Activated gamma-delta T cell treated with anti-CD3 and anti-CD28 coated beads, Interleukin-2, amount 50 U/mL, for 16 hours (primary cell): Measurements from ENCODE around the gene CDH23.

Experiments used
- DNase-seq: peaks from one replicate; pipeline ENCODE4 v3.0.0-alpha.2; 2020; ENCODE audit warnings: low read depth

CDH23 gene

GRCh38 chr10:71818674-71819260, 422.0 kb downstream of the CDH23 start:
- no peak for DNase-seq

GRCh38 chr10:71819441-71819861, 422.7 kb downstream of the CDH23 start:
- no peak for DNase-seq

GRCh38 chr10:71819985-71820384, 423.3 kb downstream of the CDH23 start:
- no peak for DNase-seq

GRCh38 chr10:71820966-71821365, 424.2 kb downstream of the CDH23 start:
- DNase-seq = no peak

- no peak for DNase-seq
These were observed 425.4 kb downstream of the CDH23 start for GRCh38 chr10:71821909-71822763.

GRCh38 chr10:71823356-71823755, 426.6 kb downstream of the CDH23 start:
- no peak for DNase-seq

- no peak for DNase-seq
These were observed 427.6 kb downstream of the CDH23 start for GRCh38 chr10:71824333-71824732.

GRCh38 chr10:71825217-71825616, 428.5 kb downstream of the CDH23 start:
- no peak for DNase-seq

GRCh38 chr10:71827852-71828251, 431.1 kb downstream of the CDH23 start:
- no peak for DNase-seq

- DNase-seq = no peak
These were observed 432.0 kb downstream of the CDH23 start for GRCh38 chr10:71828702-71829101.

- DNase-seq = no peak
These were observed 432.5 kb downstream of the CDH23 start for GRCh38 chr10:71829171-71829570.

GRCh38 chr10:71829896-71830295, 433.2 kb downstream of the CDH23 start:
- DNase-seq = no peak

- DNase-seq = no peak
These were observed 434.0 kb downstream of the CDH23 start for GRCh38 chr10:71830726-71831125.

- no peak for DNase-seq
These were observed 435.2 kb downstream of the CDH23 start for GRCh38 chr10:71831646-71832552.

- DNase-seq = no peak
These were observed 436.2 kb downstream of the CDH23 start for GRCh38 chr10:71832967-71833366.

- no peak for DNase-seq
These were observed 437.0 kb downstream of the CDH23 start for GRCh38 chr10:71833451-71834342.

GRCh38 chr10:71834343-71834674, 437.6 kb downstream of the CDH23 start:
- no peak for DNase-seq

- DNase-seq = no peak
These were observed 439.2 kb downstream of the CDH23 start for GRCh38 chr10:71835671-71836595.

GRCh38 chr10:71836596-71836974, 439.9 kb downstream of the CDH23 start:
- DNase-seq = no peak

GRCh38 chr10:71837098-71837827, 440.5 kb downstream of the CDH23 start:
- DNase-seq = no peak
